Inflammatory macrophage (primary cell): ENCODE measurements around the gene MRTFA.
A peak's percentile ranks its signal among the peaks of the same experiment; 100 is the strongest.
"Not testable (repeated sequence)": the region's sequence is repeated elsewhere in the genome, so short reads cannot be mapped to it uniquely, and the experiment has no call there.

ENCODE experiments used
- DNase-seq, 2 donors: peaks; one replicate each; pipeline ENCODE4 v3.0.0-alpha.2; 2020 to 2022

MRTFA gene

DNA sequence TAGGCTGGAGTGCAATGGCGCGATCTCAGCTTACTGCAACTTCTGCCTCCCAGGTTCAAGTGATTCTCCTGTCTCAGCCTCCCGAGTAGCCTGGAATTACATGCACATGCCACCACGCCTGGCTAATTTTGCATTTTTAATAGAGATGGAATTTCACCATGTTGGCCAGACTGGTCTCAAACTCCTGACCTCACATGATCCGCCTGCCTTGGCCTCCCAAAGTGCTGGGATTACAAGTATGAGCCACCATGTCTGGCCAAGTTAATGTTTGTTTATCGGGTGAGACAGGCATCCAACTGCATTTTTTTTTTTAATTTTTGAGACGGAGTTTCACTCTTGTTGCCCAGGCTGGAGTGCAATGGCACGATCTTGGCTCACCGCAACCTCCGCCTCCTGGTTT, 20.1 kb upstream of the MRTFA start:
- not testable (repeated sequence) for DNase-seq

- not testable (repeated sequence) for DNase-seq
Measured at GRCh38 chr22:40655941-40656340, 19.4 kb upstream of the MRTFA start.

DNA sequence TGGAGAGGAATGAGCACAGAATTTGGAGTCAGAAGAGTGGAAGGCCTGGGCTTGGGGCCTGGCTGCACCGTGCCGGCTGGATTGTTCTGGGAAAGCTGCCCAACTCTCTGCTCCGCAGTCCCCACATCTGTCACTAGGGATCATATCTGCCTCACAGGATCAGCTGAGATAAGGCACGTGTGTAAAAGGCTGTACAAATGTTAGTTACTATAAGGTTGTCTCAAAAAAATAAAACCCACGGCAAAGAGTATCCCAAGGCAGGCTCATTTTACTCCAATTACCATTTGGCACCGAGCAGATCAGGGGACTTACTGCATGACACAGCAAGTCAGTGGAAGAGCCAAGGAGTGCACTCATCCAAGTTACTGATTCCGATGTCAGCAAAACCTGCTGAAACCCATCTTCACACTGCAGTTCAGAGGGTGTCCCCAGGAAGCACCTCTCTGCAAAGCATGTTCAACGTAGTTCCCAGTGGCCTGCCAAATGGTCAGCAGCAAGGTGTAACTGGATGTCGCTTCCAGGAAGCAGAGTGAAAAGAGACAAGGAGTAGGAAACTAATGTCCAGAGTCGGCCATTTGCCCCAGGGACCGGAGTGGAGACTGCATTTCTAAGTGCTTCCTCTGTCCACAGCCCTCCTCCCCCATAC, 18.1 kb upstream of the MRTFA start:
- DNase-seq: peak; percentile 15 to 34

- no peak for DNase-seq
Measured at GRCh38 chr22:40653361-40653760, 16.8 kb upstream of the MRTFA start.

GRCh38 chr22:40651563-40652501, 15.3 kb upstream of the MRTFA start:
- peak; percentile 99 to 100 for DNase-seq

DNA sequence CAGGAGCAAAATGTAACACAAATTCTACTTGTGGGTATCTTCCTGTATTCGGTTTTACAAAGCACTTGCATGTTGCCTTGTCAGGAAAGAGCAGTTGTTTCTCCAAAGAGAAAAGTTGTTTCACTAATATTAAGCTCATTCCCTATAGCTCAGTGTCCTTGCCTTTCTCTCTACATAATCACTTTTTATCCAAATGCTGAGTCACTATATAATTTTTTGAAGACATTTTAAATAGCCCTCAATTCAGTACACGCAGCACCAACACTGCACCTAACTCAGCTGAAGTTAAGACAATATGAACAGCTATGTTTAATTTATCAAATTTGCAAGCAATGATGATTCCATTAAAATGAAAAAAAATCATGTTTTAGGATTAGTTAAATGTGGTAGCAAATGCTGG, 14.5 kb upstream of the MRTFA start:
- DNase-seq: no peak

- DNase-seq: no peak
Measured at GRCh38 chr22:40648386-40648785, 11.9 kb upstream of the MRTFA start.

DNA sequence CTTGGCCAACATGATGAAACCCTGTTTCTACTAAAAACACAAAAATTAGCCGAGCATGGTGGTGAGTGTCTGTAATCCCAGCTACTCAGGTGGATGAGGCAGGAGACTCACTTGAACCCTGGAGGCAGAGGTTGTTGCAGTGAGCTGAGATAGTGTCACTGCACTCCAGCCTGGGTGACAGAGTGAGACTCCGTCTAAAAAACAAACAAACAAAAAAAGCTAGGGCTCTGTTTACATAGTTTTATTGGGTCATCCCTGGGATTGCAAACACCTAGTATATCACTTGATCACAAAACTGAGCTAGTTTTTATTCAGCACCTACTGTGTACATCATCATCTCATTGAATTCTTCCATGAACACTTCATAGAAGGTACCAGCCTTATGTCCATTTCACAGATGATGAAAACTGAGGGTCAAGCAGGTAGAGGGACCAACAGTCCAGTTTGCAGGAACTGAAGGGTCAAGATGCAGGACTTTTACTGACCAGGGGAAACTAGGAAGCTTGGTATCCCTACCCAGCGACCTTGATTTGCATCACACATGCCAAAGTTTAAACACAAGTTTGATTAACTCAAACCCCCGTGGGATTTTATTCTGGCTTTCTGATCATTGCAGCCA, 9.2 kb upstream of the MRTFA start:
- no peak for DNase-seq

GRCh38 chr22:40642316-40642715, 5.8 kb upstream of the MRTFA start:
- DNase-seq: no peak

DNA sequence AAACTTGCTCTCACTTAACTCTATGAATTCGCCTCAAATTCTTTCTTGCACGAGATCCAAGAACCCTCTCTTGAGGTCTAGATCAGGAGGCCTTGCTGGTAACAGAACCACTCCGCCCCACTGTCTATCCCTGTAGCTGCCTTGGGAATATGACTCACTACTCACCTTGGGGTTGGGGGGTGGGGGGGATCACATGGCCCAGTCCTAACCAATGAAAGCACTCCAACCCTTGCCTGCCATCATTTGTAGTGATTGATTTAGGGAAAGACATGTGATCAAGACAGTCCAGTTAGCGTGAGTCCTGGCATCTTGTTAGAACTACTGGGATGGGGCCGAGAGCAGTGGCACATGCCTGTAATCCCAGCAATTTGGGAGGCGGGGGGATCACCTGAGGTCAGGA, 4.8 kb upstream of the MRTFA start:
- no peak for DNase-seq

DNA sequence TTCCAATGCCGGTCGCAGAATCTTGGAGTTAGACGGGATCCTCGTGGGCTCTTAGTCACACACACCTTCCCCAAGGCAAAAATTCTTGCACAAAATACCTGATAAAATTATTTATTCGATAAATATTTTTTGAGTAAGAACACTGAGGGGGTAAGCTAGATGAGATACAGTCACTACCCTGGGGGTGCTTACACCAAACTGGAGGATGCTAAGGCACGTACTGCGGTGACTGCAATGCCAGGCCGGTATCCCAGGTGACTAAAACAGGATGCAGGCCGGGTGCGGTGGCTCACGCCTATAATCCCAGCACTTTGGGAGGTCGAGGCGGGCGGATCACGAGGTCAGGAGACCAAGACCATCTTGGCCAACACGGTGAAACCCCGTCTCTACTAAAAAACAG, 1.7 kb upstream of the MRTFA start:
- no peak for DNase-seq

DNA sequence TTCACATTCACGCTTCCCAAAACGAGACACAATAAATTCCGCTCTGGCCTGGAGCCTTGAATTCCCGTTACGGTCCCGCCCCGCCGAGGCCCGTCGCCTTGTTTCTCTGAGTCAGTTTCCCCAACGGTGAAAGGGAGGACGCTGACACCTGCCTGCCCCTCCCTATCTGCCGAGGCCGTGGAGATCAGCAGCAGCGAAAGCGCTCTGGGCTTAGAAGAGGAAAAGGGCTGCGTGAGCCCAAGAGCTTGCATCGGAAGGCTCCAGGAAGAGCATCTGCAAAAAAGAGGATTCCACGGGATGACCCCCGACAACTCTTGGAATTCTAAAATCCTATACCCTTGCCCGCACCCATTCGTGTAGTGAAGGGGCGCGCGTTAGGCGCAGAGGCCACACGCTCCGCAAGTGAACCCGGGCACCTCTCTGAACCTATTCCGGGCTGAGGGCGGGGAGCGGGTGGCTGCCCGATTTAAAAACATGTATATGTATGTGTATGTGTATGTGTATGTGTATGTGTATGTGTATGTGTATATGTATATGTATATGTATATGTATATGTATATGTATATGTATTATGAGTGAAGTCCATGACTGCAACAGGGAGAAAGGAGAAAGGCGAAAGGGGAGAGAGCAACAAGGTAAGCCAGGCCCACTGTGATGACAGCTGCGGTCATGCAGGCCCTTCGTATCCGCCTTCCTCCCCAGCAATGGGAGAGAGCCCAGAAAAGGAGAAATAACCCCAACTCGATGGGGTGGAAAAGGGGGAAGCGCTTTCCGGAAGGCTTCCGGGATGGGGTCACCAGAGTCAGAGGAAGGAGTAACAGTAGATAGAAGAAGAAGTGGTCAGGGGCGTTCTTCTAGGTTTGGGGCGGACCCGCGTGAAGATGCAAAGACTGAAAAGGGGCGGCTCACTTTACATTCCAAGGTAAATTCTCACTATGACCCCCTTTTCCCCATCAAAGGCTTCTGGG, 948 bp upstream of the MRTFA start:
- peak; percentile 91 to 94 for DNase-seq

GRCh38 chr22:40635940-40636379, 559 bp downstream of the MRTFA start:
- no peak for DNase-seq

- no peak for DNase-seq
Measured at GRCh38 chr22:40635043-40635939, 1.2 kb downstream of the MRTFA start.

GRCh38 chr22:40634119-40634903, 2.2 kb downstream of the MRTFA start:
- DNase-seq: no peak

- no peak for DNase-seq
Measured at GRCh38 chr22:40633036-40633435, 3.5 kb downstream of the MRTFA start.

- DNase-seq: no peak
Measured at GRCh38 chr22:40631925-40632324, 4.6 kb downstream of the MRTFA start.

GRCh38 chr22:40628354-40629042, 8.0 kb downstream of the MRTFA start:
- peak; percentile 90 to 93 for DNase-seq

GRCh38 chr22:40627612-40628011, 8.9 kb downstream of the MRTFA start:
- DNase-seq: no peak

DNA sequence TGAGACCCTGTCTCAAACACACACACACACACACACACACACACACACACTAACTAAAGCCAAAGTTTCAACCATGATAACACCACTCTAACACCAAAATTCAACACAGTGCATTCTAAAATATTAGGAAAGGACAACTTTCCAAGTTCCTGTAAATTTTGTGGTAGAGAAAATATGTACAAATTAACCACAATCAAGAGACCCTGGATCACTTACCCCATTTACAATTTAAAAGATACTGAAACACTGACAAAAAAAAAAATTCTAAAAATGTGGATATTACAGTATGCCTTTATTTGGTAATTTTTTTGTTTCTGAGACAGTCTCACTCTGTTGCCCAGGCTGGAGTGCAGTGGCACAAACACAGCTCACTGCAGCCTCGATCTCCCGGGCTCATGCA, 9.7 kb downstream of the MRTFA start:
- DNase-seq: no peak
